Liver (tissue), 9 donors: ENCODE measurements around the gene SMIM10L2A. TPM values are rescaled to one million over a fixed set of nuclear protein-coding genes. Genes with fewer than 3 reads are reported as not detected.
A peak's percentile ranks its signal among the peaks of the same experiment; 100 is the strongest.

Experiments
- DNase-seq: peaks from one replicate; pipeline ENCODE4 v3.0.0-alpha.2; 2017; ENCODE audit warnings: low spot score
- H3K27ac ChIP-seq, 2 donors: one replicate each; pipeline ENCODE4 v1.7.0; 2013; ENCODE audit warnings: inconsistent platforms in 2 of 2, low read length in 2 of 2, control low read depth in 1 of 2, low read depth in 1 of 2, mild to moderate bottlenecking in 1 of 2
- H3K27me3 ChIP-seq, 4 donors: one replicate each; pipeline versions ENCODE4 v1.6.1 to v1.7.0; 2013; ENCODE audit warnings: low read length in 3 of 4, inconsistent platforms in 1 of 4, mild to moderate bottlenecking in 1 of 4, moderate library complexity in 1 of 4; ENCODE audit not compliant: control insufficient read depth in 4 of 4, insufficient read depth in 4 of 4
- H3K36me3 ChIP-seq, 4 donors: one replicate each; pipeline versions ENCODE4 v1.6.1 to v1.7.0; 2013; ENCODE audit warnings: low read length in 3 of 4, mild to moderate bottlenecking in 3 of 4, low read depth in 1 of 4, moderate library complexity in 1 of 4; ENCODE audit not compliant: control insufficient read depth in 4 of 4, insufficient read depth in 3 of 4
- H3K4me1 ChIP-seq, 4 donors: one replicate each; pipeline versions ENCODE4 v1.6.1 to v1.7.0; 2013; ENCODE audit warnings: low read length in 3 of 4, mild to moderate bottlenecking in 3 of 4, moderate library complexity in 1 of 4; ENCODE audit not compliant: control insufficient read depth in 4 of 4, insufficient read depth in 4 of 4
- H3K4me3 ChIP-seq, 3 donors: one replicate each; pipeline versions ENCODE4 v1.6.1 to v1.7.0; 2013; ENCODE audit warnings: low read length in 3 of 3, control low read depth in 1 of 3, low read depth in 1 of 3, mild to moderate bottlenecking in 1 of 3
- H3K9ac ChIP-seq, 2 donors: one replicate each; pipeline ENCODE4 v1.7.0; 2013; ENCODE audit warnings: low read length in 2 of 2, mild to moderate bottlenecking in 2 of 2, moderate library complexity in 2 of 2, control low read depth in 1 of 2, low read depth in 1 of 2
- H3K9me3 ChIP-seq, 4 donors: one replicate each; pipeline versions ENCODE4 v1.6.1 to v1.7.0; 2013; ENCODE audit warnings: low read length in 3 of 4; ENCODE audit not compliant: control insufficient read depth in 4 of 4
- ATF3 ChIP-seq: IDR thresholded peaks from 2 replicates; pipeline ENCODE4 v1.6.1; 2016; ENCODE audit warnings: antibody characterized with exemption
- EGR1 ChIP-seq, 2 donors: IDR thresholded peaks; 2 replicates each; pipeline ENCODE4 v1.6.1; 2016 to 2018; ENCODE audit warnings: antibody characterized with exemption in 2 of 2, low read depth in 2 of 2
- FOXA1 ChIP-seq: IDR thresholded peaks from 2 replicates; pipeline ENCODE4 v1.6.1; 2016; ENCODE audit warnings: antibody characterized with exemption
- FOXA2 ChIP-seq: IDR thresholded peaks from 2 replicates; pipeline ENCODE4 v1.6.1; 2016; ENCODE audit warnings: antibody characterized with exemption
- GABPA ChIP-seq, 2 donors: IDR thresholded peaks in 1 of 2; conservative IDR thresholded peaks in 1 of 2; 2 replicates each; pipeline ENCODE4 v1.6.1; 2016; ENCODE audit warnings: antibody characterized with exemption in 2 of 2, mild to moderate bottlenecking in 1 of 2, moderate library complexity in 1 of 2
- HNF4A ChIP-seq, 2 donors: conservative IDR thresholded peaks; 2 replicates each; pipeline ENCODE4 v1.6.1; 2016; ENCODE audit warnings: antibody characterized with exemption in 2 of 2, mild to moderate bottlenecking in 2 of 2
- HNF4G ChIP-seq: IDR thresholded peaks from 2 replicates; pipeline ENCODE4 v1.6.1; 2016; ENCODE audit warnings: antibody characterized with exemption
- JUND ChIP-seq, 2 donors: IDR thresholded peaks; 2 replicates each; pipeline ENCODE4 v1.6.1; 2016; ENCODE audit warnings: antibody characterized with exemption in 2 of 2
- NR2F2 ChIP-seq: IDR thresholded peaks from 2 replicates; pipeline ENCODE4 v1.6.1; 2016; ENCODE audit warnings: antibody characterized with exemption
- RAD21 ChIP-seq, 2 donors: IDR thresholded peaks; 2 replicates each; pipeline ENCODE4 v1.6.1; 2016; ENCODE audit warnings: antibody characterized with exemption in 2 of 2, mild to moderate bottlenecking in 2 of 2
- REST ChIP-seq: IDR thresholded peaks from 2 replicates; pipeline ENCODE4 v1.6.1; 2016; ENCODE audit warnings: antibody characterized with exemption, mild to moderate bottlenecking
- RXRA ChIP-seq, 2 donors: IDR thresholded peaks; 2 replicates each; pipeline ENCODE4 v1.6.1; 2017 to 2018; ENCODE audit warnings: antibody characterized with exemption in 2 of 2, mild to moderate bottlenecking in 1 of 2
- SP1 ChIP-seq: IDR thresholded peaks from 2 replicates; pipeline ENCODE4 v1.6.1; 2018; ENCODE audit warnings: antibody characterized with exemption, mild to moderate bottlenecking
- TAF1 ChIP-seq: conservative IDR thresholded peaks from 2 replicates; pipeline ENCODE4 v1.6.1; 2016; ENCODE audit warnings: antibody characterized with exemption, mild to moderate bottlenecking
- YY1 ChIP-seq: IDR thresholded peaks from 2 replicates; pipeline ENCODE4 v1.6.1; 2016; ENCODE audit warnings: antibody characterized with exemption, mild to moderate bottlenecking
- ZBTB33 ChIP-seq: IDR thresholded peaks from 2 replicates; pipeline ENCODE4 v1.6.1; 2016; ENCODE audit warnings: antibody characterized with exemption
- WGBS: extraction: QIAGEN DNeasy Blood & Tissue Kit; methylation state at CpG from one replicate; pipeline ENCODE4 v1.1.7; 2013; 5-methylcytosine and 5-hydroxymethylcytosine counted together
- polyA plus RNA-seq, 2 donors: library from polyadenylated mRNA; stranded (reverse) in 1 of 2; unstranded in 1 of 2; fragments of 200-250 nt in 1 of 2; fragments of >200 nt in 1 of 2; fragmentation: Nextera tagmentation in 1 of 2; extraction: Ambion mirVana in 1 of 2; gene quantifications; one replicate each; pipeline versions ENCODE4 v1.2.1 to v1.2.3, GENCODE V29; 2013 to 2015
- total RNA-seq, 2 donors: library from RNA; depleted of rRNA; stranded (reverse); fragments of >200 nt; gene quantifications; one replicate each; pipeline ENCODE4 v1.2.3, GENCODE V29; 2014
- TF ChIP-seq, protein P1 (sequence below): fragments of 150-350 bp; IDR thresholded peaks from 2 replicates; pipeline ENCODE4 v1.5.1; 2017; ENCODE audit warnings: improper control_type of control experiment, low read depth, low read length; ENCODE audit not compliant: missing input control
- TF ChIP-seq, protein P2 (sequence below): IDR thresholded peaks from 2 replicates; pipeline ENCODE4 v1.6.1; 2016; ENCODE audit warnings: antibody characterized with exemption
- donor health status: healthy.
- donor health status: healthy.
- donor health status: healthy.
- donor health status: healthy.
- donor health status: healthy.

SMIM10L2A gene
- total RNA-seq (under 1 TPM; 0.17 to 0.98 TPM), polyA plus RNA-seq (under 1 TPM; 0.07 to 0.09 TPM)

- Histone ChIP-seq H3K27me3 (no peaks in the 10 kb centered on the region), H3K4me3 (peak within 1 kb of the TSS in 2 of 3 donors; percentile 12 to 58), H3K9ac (no peak within 1 kb of the TSS), H3K36me3 (no peaks in the 10 kb centered on the region), H3K27ac (no peak within 1 kb of the TSS), H3K9me3 (no peaks in the 10 kb centered on the region), H3K4me1 (peaks cover 0 to 3% (median 1%) of the 10 kb centered on the region in 4 donors)
- WGBS, result 8% methylated on average over 99 of the region's 100 CpGs
- no peak for TF ChIP-seq RAD21 (IDR thresholded peaks at IDR 0.05)
- TF ChIP-seq FOXA1, result no peak
- TF ChIP-seq TAF1, result no peak
- TF ChIP-seq RXRA (IDR thresholded peaks at IDR 0.05), result no peak
- TF ChIP-seq FOXA2, result no peak
- no peak for TF ChIP-seq ATF3
- TF ChIP-seq REST, result no peak
- TF ChIP-seq, protein P1, sequence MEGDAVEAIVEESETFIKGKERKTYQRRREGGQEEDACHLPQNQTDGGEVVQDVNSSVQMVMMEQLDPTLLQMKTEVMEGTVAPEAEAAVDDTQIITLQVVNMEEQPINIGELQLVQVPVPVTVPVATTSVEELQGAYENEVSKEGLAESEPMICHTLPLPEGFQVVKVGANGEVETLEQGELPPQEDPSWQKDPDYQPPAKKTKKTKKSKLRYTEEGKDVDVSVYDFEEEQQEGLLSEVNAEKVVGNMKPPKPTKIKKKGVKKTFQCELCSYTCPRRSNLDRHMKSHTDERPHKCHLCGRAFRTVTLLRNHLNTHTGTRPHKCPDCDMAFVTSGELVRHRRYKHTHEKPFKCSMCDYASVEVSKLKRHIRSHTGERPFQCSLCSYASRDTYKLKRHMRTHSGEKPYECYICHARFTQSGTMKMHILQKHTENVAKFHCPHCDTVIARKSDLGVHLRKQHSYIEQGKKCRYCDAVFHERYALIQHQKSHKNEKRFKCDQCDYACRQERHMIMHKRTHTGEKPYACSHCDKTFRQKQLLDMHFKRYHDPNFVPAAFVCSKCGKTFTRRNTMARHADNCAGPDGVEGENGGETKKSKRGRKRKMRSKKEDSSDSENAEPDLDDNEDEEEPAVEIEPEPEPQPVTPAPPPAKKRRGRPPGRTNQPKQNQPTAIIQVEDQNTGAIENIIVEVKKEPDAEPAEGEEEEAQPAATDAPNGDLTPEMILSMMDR, result no peak
- TF ChIP-seq NR2F2, result no peak
- TF ChIP-seq, protein P2, sequence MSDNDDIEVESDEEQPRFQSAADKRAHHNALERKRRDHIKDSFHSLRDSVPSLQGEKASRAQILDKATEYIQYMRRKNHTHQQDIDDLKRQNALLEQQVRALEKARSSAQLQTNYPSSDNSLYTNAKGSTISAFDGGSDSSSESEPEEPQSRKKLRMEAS, result no peak
- TF ChIP-seq GABPA (IDR thresholded peaks at IDR 0.05 in 1 of 2, conservative IDR thresholded peaks at IDR 0.05 in 1 of 2), result no peak
- TF ChIP-seq YY1, result no peak
- TF ChIP-seq ZBTB33, result no peak
- no peak for TF ChIP-seq JUND (IDR thresholded peaks at IDR 0.05)
- TF ChIP-seq SP1, result no peak
- TF ChIP-seq EGR1 (IDR thresholded peaks at IDR 0.05; ENCODE audit: low read depth in 2 of 2), result no peak
- no peak for TF ChIP-seq HNF4G
- no peak for TF ChIP-seq HNF4A (conservative IDR thresholded peaks at IDR 0.05)
- no peak for DNase-seq
Observed at GRCh38 chrX:135421932-135422809, at the start of gene SMIM10L2A. TSS of gene SMIM10L2A (plus strand) at chrX:135421944. CDS start at chrX:135422132, 188 bp downstream.
